AG10803 (cell line): ENCODE data around the gene VWA3A.
"Not testable (repeated sequence)": the region's sequence is repeated elsewhere in the genome, so short reads cannot be mapped to it uniquely, and the experiment has no call there.

Source experiments
- DNase-seq: peaks from one replicate; pipeline ENCODE4 v3.0.0; 2010; ENCODE audit warnings: low read depth
- H3K4me3 ChIP-seq: 2 replicates; pipeline ENCODE4 v1.5.1; 2011; ENCODE audit warnings: mild to moderate bottlenecking, low read length, control low read depth
- TF ChIP-seq, protein P1 (sequence below): conservative IDR thresholded peaks from 2 replicates; pipeline ENCODE4 v1.5.1; 2011; ENCODE audit warnings: mild to moderate bottlenecking, low read length, control low read depth, inconsistent platforms

Gene VWA3A

DNA sequence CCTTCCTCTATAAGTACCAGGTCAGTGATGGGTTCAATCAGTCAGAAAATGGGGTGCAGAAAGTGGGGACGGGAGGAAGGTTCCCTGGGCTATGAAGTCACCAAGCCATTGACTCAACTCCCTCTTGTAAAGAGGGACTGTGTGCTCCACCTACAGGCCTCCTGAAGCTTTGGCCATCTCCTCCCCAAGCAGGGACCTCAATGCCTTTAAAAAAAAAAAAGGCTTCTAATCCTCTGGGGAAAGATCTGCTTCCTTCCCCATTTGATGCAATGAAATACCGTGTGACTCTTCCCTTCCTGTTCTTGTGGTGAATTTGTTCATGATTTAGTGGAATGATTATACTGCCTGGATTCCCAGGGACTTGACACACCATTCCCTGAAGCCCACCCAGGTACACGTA is 30.8 kb downstream of the VWA3A start:
- DNase-seq = no peak
- TF ChIP-seq, protein P1, sequence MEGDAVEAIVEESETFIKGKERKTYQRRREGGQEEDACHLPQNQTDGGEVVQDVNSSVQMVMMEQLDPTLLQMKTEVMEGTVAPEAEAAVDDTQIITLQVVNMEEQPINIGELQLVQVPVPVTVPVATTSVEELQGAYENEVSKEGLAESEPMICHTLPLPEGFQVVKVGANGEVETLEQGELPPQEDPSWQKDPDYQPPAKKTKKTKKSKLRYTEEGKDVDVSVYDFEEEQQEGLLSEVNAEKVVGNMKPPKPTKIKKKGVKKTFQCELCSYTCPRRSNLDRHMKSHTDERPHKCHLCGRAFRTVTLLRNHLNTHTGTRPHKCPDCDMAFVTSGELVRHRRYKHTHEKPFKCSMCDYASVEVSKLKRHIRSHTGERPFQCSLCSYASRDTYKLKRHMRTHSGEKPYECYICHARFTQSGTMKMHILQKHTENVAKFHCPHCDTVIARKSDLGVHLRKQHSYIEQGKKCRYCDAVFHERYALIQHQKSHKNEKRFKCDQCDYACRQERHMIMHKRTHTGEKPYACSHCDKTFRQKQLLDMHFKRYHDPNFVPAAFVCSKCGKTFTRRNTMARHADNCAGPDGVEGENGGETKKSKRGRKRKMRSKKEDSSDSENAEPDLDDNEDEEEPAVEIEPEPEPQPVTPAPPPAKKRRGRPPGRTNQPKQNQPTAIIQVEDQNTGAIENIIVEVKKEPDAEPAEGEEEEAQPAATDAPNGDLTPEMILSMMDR = no peak
- no peak overlapping the region for H3K4me3 ChIP-seq

DNA sequence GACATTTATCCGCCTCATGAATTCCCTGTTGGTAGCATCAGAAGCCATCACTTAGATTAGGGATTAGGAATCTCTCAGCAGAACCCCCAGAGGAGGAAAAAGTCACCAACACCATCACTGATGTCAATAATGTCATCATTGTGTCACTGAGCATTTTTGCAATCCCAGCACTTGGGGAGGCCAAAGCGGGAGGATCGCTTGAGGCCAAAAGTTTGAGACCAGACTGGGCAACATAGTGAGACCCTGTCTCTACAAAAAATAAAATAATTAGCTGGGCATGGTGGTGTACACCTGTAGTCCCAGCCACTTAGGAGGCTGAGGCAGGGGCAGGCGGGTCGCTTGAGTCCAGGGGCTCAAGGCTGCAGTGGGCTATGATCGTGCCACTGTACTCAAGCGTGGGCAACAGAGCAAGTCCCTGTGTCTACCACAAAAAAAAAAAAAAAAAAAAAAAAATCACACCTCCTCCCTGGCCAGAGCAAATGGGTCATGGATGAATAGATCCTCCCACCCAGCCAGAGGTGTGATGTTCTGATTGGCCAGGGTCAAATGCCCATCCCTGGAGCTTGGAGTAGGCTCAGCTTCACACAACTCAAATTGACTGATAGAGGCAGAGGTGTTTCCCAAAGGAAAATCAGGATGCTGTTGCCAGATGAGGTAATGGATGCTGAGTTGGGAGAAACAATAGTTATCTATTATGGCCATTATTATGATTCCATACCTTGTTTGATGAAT is 31.6 kb downstream of the VWA3A start:
- no peak for DNase-seq
- TF ChIP-seq, protein P1 = no peak
- H3K4me3 ChIP-seq = no peak overlapping the region

DNA sequence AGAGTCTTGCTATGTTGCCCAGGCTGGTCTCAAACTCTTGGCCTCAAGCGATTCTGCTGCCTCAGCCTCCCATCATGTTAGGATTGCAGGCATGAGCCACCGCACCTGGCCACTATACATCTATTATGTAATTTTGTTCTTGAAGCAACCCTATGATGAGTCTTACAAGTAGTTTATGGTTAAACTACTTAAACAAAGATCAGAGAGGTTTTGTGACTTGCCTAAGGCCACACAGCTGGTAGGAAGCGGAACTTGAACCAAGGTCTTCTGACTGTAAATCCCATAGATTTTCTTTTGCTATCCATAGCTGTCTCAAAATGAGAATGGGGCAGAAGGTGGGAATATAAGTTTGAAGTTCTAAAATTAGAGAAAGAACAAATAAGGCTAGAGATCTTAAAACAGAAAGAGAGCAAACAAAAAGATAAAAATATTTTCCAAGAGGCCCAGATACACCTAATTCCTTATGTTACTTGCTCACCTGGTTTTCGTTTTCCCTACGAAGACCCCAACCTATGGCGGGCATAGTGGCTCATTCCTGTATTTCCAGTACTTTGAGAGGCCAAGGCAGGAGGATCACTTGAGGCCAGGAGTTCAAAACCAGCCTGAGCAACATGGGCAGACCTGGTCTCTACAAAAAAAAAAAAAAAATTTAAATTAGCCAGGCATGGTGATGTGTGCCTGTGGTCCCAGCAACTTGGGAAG is 32.4 kb downstream of the VWA3A start:
- TF ChIP-seq, protein P1 = no peak
- H3K4me3 ChIP-seq = no peak overlapping the region
- no peak for DNase-seq

DNA sequence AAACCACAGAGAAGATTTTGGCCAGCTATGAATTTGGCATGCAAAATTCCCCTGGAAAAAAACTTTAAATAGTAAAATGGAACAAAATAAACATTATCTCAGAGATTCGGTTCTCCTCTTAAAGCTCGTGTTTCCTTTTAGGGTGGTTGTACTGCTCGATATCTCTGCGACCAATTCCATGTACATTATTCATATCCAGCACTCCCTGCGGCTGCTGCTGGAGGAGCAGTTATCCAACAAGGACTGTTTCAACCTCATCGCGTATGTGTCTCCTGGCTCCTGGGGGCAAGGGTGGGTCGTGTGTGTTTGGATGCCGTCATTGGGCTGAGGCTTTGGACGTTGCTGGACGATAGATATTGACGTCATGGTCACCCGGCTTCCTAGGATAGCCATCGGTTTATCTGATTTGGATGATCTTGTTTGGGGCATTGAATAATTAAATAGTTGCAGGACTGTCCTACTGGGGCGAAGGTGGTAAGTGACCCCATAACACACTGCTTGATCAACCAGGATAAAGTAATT is 33.8 kb downstream of the VWA3A start:
- TF ChIP-seq, protein P1 = no peak
- no peak for DNase-seq
- no peak overlapping the region for H3K4me3 ChIP-seq

DNA sequence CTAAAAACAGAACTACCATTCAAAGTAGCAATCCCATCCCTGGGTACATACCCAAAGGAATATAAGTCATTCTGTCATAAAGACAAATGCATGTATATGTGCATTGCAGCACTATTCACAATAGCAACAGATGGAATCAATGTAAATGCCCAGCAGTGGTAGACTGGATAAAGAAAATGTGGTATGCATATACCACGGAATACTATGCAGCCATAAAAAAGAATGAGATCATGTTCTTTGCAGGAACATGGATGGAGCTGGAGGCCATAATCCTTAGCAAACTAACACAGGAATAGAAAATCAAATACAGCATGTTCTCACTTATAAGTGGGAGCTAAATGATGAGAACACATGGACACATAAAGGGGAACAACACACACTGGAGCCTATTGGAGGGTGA is 36.2 kb downstream of the VWA3A start:
- not testable (repeated sequence) for H3K4me3 ChIP-seq, DNase-seq

DNA sequence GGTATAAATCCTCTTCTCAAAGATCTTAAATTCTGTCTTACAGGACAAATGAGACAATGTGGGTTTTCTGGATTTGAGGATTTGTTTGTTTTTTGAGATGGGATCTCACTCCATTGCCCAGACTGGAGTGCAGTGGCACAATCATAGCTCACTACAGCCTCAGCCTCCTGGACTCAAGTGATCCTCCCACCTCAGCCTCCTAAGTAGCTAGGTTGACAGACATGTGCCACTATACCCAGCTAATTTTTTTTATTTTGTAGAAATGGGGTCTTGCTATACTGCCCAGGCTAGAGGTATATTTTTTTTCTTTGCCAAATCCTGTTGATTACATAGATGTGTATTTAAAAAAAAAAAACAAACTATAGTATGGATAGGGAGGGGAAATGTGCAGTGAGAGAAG is 38.2 kb downstream of the VWA3A start:
- no peak for DNase-seq

DNA sequence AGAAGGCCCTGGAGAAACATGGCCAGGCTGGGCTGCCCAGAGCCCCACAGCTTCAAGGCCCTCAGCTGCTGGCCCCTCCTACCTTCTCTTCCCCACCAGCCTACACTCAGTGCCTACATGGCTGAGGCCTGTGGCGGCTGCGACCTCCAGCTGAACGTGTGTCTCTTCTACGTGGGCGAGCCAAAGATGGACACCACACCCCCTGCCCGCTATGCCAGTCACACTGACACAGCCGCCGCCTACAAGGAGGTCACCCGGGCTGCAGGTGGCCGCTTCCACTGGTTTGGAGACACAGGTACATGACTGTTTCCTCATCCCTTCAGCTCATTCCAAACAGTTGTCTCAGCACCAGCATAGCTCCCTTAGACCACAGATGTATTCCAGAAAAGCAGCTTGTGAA is 40.5 kb downstream of the VWA3A start:
- H3K4me3 ChIP-seq = no peak overlapping the region
- DNase-seq = no peak
- TF ChIP-seq, protein P1 = no peak

More for the DNA sequence above, 38.2 kb downstream of the VWA3A start:
- no peak overlapping the region for H3K4me3 ChIP-seq
- TF ChIP-seq, protein P1 = no peak
